A549 (cell line): ENCODE results near the gene RASSF6. TPM values are rescaled to one million over a fixed set of nuclear protein-coding genes. Genes with fewer than 3 reads are reported as not detected.
A peak's percentile ranks its signal among the peaks of the same experiment; 100 is the strongest.

ENCODE experiments used
- ATAC-seq, 2 experiments: fragments of 200-7000 bp in 1 of 2; fragments of >200 bp in 1 of 2; cut with Nextera tagmentation in 1 of 2; cut with Tn5 transposase in 1 of 2; 3 replicates each; pipeline versions ENCODE4 v1.8.0 to v1.9.1; 2018 to 2020; ENCODE audit warnings: mild to moderate bottlenecking in 1 of 2, moderate library complexity in 1 of 2
- CTCF ChIA-PET: fragments of 300-600 bp; sonication (Branson Sonifier 250); formaldehyde crosslinking; extraction: SDS; loops from one replicate; lab custom pipeline; 2021; ENCODE audit warnings: antibody characterized with exemption, inconsistent platforms; lab: Yijun Ruan, JAX
- POLR2A ChIA-PET: fragments of 350-600 bp; formaldehyde crosslinking; extraction: SDS; loops from one replicate; lab custom pipeline; 2021; ENCODE audit warnings: antibody characterized with exemption, inconsistent platforms; lab: Yijun Ruan, JAX
- DNase-seq, 2 experiments: peaks; one replicate each; pipeline versions ENCODE4 v3.0.0 to v3.0.0-alpha.2; 2011 to 2016; ENCODE audit warnings: low read depth in 1 of 2, low spot score in 1 of 2
- FAIRE-seq: peaks from 2 replicates; lab custom pipeline; 2011; peaks lifted over from hg19 to GRCh38; lab: Jason Lieb, UNC
- H3K27ac ChIP-seq, 2 experiments: fragments of >200 bp; sonication (Bioruptor Twin); formaldehyde crosslinking; 3 replicates each; pipeline ENCODE4 v1.5.1; 2016 to 2017
- H3K4me1 ChIP-seq: fragments of >200 bp; sonication (Bioruptor Twin); formaldehyde crosslinking; 3 replicates; pipeline ENCODE4 v1.6.1; 2016
- H3K4me2 ChIP-seq: fragments of >200 bp; sonication (Bioruptor Twin); formaldehyde crosslinking; 3 replicates; pipeline ENCODE4 v1.6.1; 2016
- H3K4me3 ChIP-seq: fragments of >200 bp; sonication (Bioruptor Twin); formaldehyde crosslinking; 3 replicates; pipeline ENCODE4 v1.5.1; 2016
- H3K9me3 ChIP-seq: fragments of >200 bp; sonication (Bioruptor Twin); formaldehyde crosslinking; 3 replicates; pipeline ENCODE4 v1.6.1; 2016
- CEBPB ChIP-seq, 2 experiments: fragments of >200 bp in 1 of 2; sonication (Bioruptor Twin) in 1 of 2; formaldehyde crosslinking in 1 of 2; IDR thresholded peaks; 2 replicates each; pipeline ENCODE4 v1.6.1; 2012 to 2016
- EHF ChIP-seq: fragments of 250-450 bp; sonication (Bioruptor Pico); IDR thresholded peaks from 2 replicates; pipeline ENCODE4 v1.5.0; 2020; ENCODE audit warnings: mild to moderate bottlenecking
- EP300 ChIP-seq, 2 experiments: fragments of >200 bp; sonication (Bioruptor Twin); formaldehyde crosslinking; IDR thresholded peaks; 2 replicates in 1 of 2; 3 replicates in 1 of 2; pipeline ENCODE4 v1.6.1; 2016 to 2017
- ESRRA ChIP-seq: fragments of 150-350 bp; IDR thresholded peaks from 2 replicates; pipeline ENCODE4 v1.6.1; 2014; ENCODE audit warnings: mild to moderate bottlenecking, low read length, borderline replicate concordance
- FOSB ChIP-seq: fragments of 250-450 bp; sonication (Bioruptor Pico); IDR thresholded peaks from 2 replicates; pipeline ENCODE4 v1.5.0; 2020; ENCODE audit warnings: mild to moderate bottlenecking, moderate library complexity
- HDAC2 ChIP-seq: fragments of 200-600 bp; sonication (generic); IDR thresholded peaks from 2 replicates; pipeline ENCODE4 v1.6.1; 2016
- HOXB13 ChIP-seq: fragments of 250-450 bp; sonication (Bioruptor Pico); IDR thresholded peaks from 2 replicates; pipeline ENCODE4 v1.5.0; 2020; ENCODE audit warnings: low read depth, mild to moderate bottlenecking, moderate library complexity
- JUN ChIP-seq, 2 experiments: fragments of >200 bp; sonication (Bioruptor Twin); formaldehyde crosslinking; IDR thresholded peaks; 2 replicates in 1 of 2; 3 replicates in 1 of 2; pipeline ENCODE4 v1.6.1; 2016 to 2017
- MAFK ChIP-seq: fragments of 450-650 bp; IDR thresholded peaks from 2 replicates; pipeline ENCODE4 v1.6.1; 2014; ENCODE audit not compliant: partially characterized antibody
- MAZ ChIP-seq: fragments of 150-350 bp; IDR thresholded peaks from 2 replicates; pipeline ENCODE4 v1.6.1; 2014; ENCODE audit warnings: antibody characterized with exemption, low read depth, low read length, borderline replicate concordance
- NFE2L2 ChIP-seq: fragments of 150-350 bp; conservative IDR thresholded peaks from 2 replicates; pipeline ENCODE4 v1.6.1; 2014; ENCODE audit warnings: low read length
- POLR2AphosphoS2 ChIP-seq: conservative IDR thresholded peaks from 2 replicates; pipeline ENCODE4 v1.6.1; 2012; ENCODE audit warnings: low read length, improper control_type of control experiment, inconsistent platforms
- RCOR1 ChIP-seq: fragments of 150-350 bp; IDR thresholded peaks from 2 replicates; pipeline ENCODE4 v1.6.1; 2014; ENCODE audit warnings: antibody characterized with exemption, low read length, low read depth
- RFX5 ChIP-seq: fragments of 450-650 bp; IDR thresholded peaks from 2 replicates; pipeline ENCODE4 v1.7.1; 2014; ENCODE audit warnings: antibody characterized with exemption, mild to moderate bottlenecking, moderate library complexity
- SREBF2 ChIP-seq: fragments of 450-650 bp; IDR thresholded peaks from 2 replicates; pipeline ENCODE4 v1.6.1; 2014; ENCODE audit warnings: mild to moderate bottlenecking, moderate library complexity
- TFCP2L1 ChIP-seq: fragments of 250-450 bp; sonication (Bioruptor Pico); IDR thresholded peaks from 2 replicates; pipeline ENCODE4 v1.5.0; 2021; ENCODE audit warnings: mild to moderate bottlenecking
- TP53 ChIP-seq: fragments of 250-450 bp; sonication (Bioruptor Pico); IDR thresholded peaks from 2 replicates; pipeline ENCODE4 v1.5.0; 2021; ENCODE audit warnings: mild to moderate bottlenecking, moderate library complexity
- ZC3H11A ChIP-seq: fragments of 450-650 bp; IDR thresholded peaks from 2 replicates; pipeline ENCODE4 v1.6.1; 2014; ENCODE audit warnings: antibody characterized with exemption, mild to moderate bottlenecking
- ZNF302 ChIP-seq: fragments of 250-450 bp; sonication (Bioruptor Pico); IDR thresholded peaks from 2 replicates; pipeline ENCODE4 v1.9.0; 2021; ENCODE audit warnings: inconsistent platforms, mild to moderate bottlenecking, moderate library complexity
- WGBS: methylation state at CpG from one replicate; pipeline ENCODE4 v1.1.6; 2017; ENCODE audit errors: missing lambda C conversion rate; 5-methylcytosine and 5-hydroxymethylcytosine counted together
- polyA plus RNA-seq, 4 experiments: library from polyadenylated mRNA; depleted of rRNA in 3 of 4; stranded (reverse); fragments of >200 nt; fragmentation: RNase III in 1 of 4; extraction: RNeasy Plus Mini Kit Qiagen cat#74134 plus additional on column Dnase treatment in 1 of 4; gene quantifications; 2 replicates in 3 of 4; 3 replicates in 1 of 4; pipeline ENCODE4 v1.2.3, GENCODE V29; 2011 to 2017
- TF ChIP-seq, protein P1 (sequence below): fragments of >200 bp; sonication (Bioruptor Twin); formaldehyde crosslinking; IDR thresholded peaks from 2 replicates; pipeline ENCODE4 v1.6.1; 2016
- TF ChIP-seq, protein P2 (sequence below): fragments of >200 bp; sonication (Bioruptor Twin); formaldehyde crosslinking; IDR thresholded peaks from 3 replicates; pipeline ENCODE4 v1.6.1; 2016
- TF ChIP-seq, protein P3 (sequence below): fragments of 450-650 bp; IDR thresholded peaks from 2 replicates; pipeline ENCODE4 v1.6.1; 2014; ENCODE audit warnings: antibody characterized with exemption
- TF ChIP-seq, protein P4 (sequence below): fragments of 250-450 bp; sonication (Bioruptor Pico); IDR thresholded peaks from 2 replicates; pipeline ENCODE4 v1.5.0; 2020; ENCODE audit warnings: low read depth, mild to moderate bottlenecking, moderate library complexity
- TF ChIP-seq, protein P5 (sequence below): fragments of 150-350 bp; IDR thresholded peaks from 2 replicates; pipeline ENCODE4 v1.6.1; 2014; ENCODE audit warnings: low read depth, mild to moderate bottlenecking, low read length
- TF ChIP-seq, protein P6 (sequence below): IDR thresholded peaks from 2 replicates; pipeline ENCODE4 v1.6.1; 2012

RASSF6 gene
- polyA plus RNA-seq, 2 of the 4 experiments (the other 2 are of a cell fraction) = 1.8 to 5.9 TPM

DNA sequence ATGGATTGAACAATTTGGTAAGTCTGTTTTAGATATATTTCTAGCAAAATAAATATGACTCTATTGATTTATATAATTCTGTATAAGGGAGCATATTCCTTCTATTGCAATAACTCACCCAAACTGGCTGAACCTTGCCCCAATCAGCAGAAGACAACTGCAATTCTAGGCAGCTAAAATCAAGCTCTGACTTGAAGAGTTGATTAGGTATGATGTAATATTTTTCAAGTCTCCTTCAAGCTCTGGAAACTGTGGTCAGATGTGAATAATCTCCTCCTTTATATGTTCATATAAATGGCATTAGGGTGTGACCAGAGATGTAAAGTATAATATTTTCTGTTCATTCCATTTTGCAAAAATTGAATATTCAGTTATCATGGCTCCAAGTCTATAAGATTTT lies 8.2 kb downstream of the RASSF6 start:
- no peak overlapping the region for H3K4me3 ChIP-seq
- no peak overlapping the region for H3K27ac ChIP-seq
- H3K9me3 ChIP-seq = no peaks in the 10 kb centered on the region
- TF ChIP-seq, protein P1, sequence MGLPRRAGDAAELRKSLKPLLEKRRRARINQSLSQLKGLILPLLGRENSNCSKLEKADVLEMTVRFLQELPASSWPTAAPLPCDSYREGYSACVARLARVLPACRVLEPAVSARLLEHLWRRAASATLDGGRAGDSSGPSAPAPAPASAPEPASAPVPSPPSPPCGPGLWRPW = no peak
- TF ChIP-seq POLR2AphosphoS2 (no peak), RFX5 (no peak), ZNF302 (no peak), EP300 (IDR thresholded peaks at IDR 0.05) (no peak), ESRRA (no peak), JUN (IDR thresholded peaks at IDR 0.05) (no peak), CEBPB (IDR thresholded peaks at IDR 0.05) (no peak), EHF (CRISPR knock-in tag) (no peak), TP53 (no peak), TFCP2L1 (CRISPR knock-in tag) (no peak), RCOR1 (no peak), MAZ (no peak), MAFK (no peak), SREBF2 (no peak), NFE2L2 (no peak)
- TF ChIP-seq, protein P2, sequence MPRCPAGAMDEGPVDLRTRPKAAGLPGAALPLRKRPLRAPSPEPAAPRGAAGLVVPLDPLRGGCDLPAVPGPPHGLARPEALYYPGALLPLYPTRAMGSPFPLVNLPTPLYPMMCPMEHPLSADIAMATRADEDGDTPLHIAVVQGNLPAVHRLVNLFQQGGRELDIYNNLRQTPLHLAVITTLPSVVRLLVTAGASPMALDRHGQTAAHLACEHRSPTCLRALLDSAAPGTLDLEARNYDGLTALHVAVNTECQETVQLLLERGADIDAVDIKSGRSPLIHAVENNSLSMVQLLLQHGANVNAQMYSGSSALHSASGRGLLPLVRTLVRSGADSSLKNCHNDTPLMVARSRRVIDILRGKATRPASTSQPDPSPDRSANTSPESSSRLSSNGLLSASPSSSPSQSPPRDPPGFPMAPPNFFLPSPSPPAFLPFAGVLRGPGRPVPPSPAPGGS = no peak
- TF ChIP-seq, protein P3, sequence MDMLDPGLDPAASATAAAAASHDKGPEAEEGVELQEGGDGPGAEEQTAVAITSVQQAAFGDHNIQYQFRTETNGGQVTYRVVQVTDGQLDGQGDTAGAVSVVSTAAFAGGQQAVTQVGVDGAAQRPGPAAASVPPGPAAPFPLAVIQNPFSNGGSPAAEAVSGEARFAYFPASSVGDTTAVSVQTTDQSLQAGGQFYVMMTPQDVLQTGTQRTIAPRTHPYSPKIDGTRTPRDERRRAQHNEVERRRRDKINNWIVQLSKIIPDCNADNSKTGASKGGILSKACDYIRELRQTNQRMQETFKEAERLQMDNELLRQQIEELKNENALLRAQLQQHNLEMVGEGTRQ = no peak
- TF ChIP-seq, protein P4, sequence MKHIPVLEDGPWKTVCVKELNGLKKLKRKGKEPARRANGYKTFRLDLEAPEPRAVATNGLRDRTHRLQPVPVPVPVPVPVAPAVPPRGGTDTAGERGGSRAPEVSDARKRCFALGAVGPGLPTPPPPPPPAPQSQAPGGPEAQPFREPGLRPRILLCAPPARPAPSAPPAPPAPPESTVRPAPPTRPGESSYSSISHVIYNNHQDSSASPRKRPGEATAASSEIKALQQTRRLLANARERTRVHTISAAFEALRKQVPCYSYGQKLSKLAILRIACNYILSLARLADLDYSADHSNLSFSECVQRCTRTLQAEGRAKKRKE = no peak
- TF ChIP-seq, protein P5, sequence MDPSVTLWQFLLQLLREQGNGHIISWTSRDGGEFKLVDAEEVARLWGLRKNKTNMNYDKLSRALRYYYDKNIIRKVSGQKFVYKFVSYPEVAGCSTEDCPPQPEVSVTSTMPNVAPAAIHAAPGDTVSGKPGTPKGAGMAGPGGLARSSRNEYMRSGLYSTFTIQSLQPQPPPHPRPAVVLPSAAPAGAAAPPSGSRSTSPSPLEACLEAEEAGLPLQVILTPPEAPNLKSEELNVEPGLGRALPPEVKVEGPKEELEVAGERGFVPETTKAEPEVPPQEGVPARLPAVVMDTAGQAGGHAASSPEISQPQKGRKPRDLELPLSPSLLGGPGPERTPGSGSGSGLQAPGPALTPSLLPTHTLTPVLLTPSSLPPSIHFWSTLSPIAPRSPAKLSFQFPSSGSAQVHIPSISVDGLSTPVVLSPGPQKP = no peak
- H3K4me2 ChIP-seq = no peak overlapping the region
- DNase-seq (no peak), ATAC-seq (no peak), FAIRE-seq (no peak)
- peaks cover 60% of the 10 kb centered on the region for H3K4me1 ChIP-seq
- POLR2A ChIA-PET = no interaction called here
- CTCF ChIA-PET = no interaction called here

DNA sequence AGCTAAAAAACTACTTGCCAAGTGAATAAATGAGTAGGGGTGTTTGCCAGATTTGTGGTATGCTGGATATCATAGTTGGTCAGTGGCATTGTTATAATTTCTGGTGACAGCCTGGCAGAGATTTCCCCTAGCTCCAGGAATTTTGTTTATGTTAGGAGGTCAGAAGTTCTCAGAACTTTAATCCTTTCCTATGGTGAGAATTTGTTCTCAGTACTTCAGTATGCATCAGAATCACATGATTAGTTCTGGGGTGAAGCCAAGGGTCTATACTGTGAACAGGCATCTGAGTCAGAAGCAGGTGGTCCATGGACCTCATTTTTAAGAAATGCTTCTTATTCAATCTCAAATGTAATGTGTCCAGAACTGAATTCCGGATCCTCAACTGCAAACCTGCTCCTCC lies 10.5 kb downstream of the RASSF6 start:
- WGBS = 29% methylated on average over 1 of the region's 1 CpG
- Histone ChIP-seq H3K4me3 (no peak overlapping the region), H3K9me3 (no peaks in the 10 kb centered on the region), H3K27ac (peak overlapping the region; percentile 88 to 93), H3K4me1 (peaks cover 63% of the 10 kb centered on the region), H3K4me2 (peak overlapping the region; percentile 73)
- peak in 1 of 2 experiments; percentile 26 for DNase-seq
- ChIA-PET CTCF (interaction anchor here (1.0 to 1.4 kb wide), 3 partner anchors 10 to 36 kb away, joined by 3 to 4 read pairs (median 3); no protein-coding TSS in a partner anchor), POLR2A (interaction anchor here (1.3 kb wide), 1 partner anchor 11 kb away, joined by 4 read pairs; the partner anchor contains the start of gene RASSF6)
- TF ChIP-seq HDAC2 = no peak
- TF ChIP-seq, protein P6, sequence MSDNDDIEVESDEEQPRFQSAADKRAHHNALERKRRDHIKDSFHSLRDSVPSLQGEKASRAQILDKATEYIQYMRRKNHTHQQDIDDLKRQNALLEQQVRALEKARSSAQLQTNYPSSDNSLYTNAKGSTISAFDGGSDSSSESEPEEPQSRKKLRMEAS = no peak
- TF ChIP-seq, protein P4 = no peak
- no peak for TF ChIP-seq ZC3H11A
- no peak for TF ChIP-seq HOXB13 (CRISPR knock-in tag)
- peak in 1 of 2 experiments; percentile 24; a peak in 2 of 5 replicates for TF ChIP-seq EP300 (IDR thresholded peaks at IDR 0.05)
- no peak for TF ChIP-seq SREBF2
- no peak for TF ChIP-seq FOSB (CRISPR knock-in tag)
- no peak for FAIRE-seq
- ATAC-seq = peak; percentile 21 to 29; a peak in 3 of 6 replicates
